Lower lobe of right lung (tissue), 2 donors: ENCODE data around the gene DNAJA2. TPM values are rescaled to one million over a fixed set of nuclear protein-coding genes. Genes with fewer than 3 reads are reported as not detected.

Experiments
- ATAC-seq, 2 donors: fragments of 200-7000 bp; cut with Tn5 transposase; one replicate each; pipeline ENCODE4 v1.9.1; 2020 to 2022; ENCODE audit warnings: mild to moderate bottlenecking in 2 of 2, moderate library complexity in 2 of 2
- DNase-seq: peaks from one replicate; pipeline ENCODE4 v3.0.0-alpha.2; 2020
- H3K27ac ChIP-seq: fragments of 200-600 bp; one replicate; pipeline ENCODE4 v1.8.0; 2022
- H3K27me3 ChIP-seq: fragments of 200-600 bp; one replicate; pipeline ENCODE4 v1.8.0; 2022; ENCODE audit warnings: low read depth
- H3K36me3 ChIP-seq: fragments of 200-600 bp; one replicate; pipeline ENCODE4 v1.8.0; 2022; ENCODE audit warnings: mild to moderate bottlenecking
- H3K4me1 ChIP-seq: fragments of 200-600 bp; one replicate; pipeline ENCODE4 v1.8.0; 2022
- H3K4me3 ChIP-seq: fragments of 200-600 bp; one replicate; pipeline ENCODE4 v1.8.0; 2022; ENCODE audit warnings: mild to moderate bottlenecking
- H3K9me3 ChIP-seq: fragments of 200-600 bp; one replicate; pipeline ENCODE4 v1.8.0; 2022
- CTCF ChIP-seq: fragments of 200-600 bp; IDR thresholded peaks from one replicate; pipeline ENCODE4 v1.8.0; 2022; ENCODE audit warnings: antibody characterized with exemption, mild to moderate bottlenecking
- intact Hi-C: fragments of 100-400 bp; cut with DNase I; formaldehyde crosslinking; loops from one replicate; pipeline ENCODE4 v1.11.0; 2022
- total RNA-seq: library from RNA; stranded (reverse); fragmentation: NEBNext Ultra II Directional; extraction: Animal tissue kit (Norgen Biotek cat#: 25700); gene quantifications from one replicate; pipeline ENCODE4 v1.2.1, GENCODE V29; 2021
- donor health status: DM: no; HTN: yes; CAD: no; lungs with severe emphysema.

DNAJA2 gene
- total RNA-seq, 1 donor from 2014 or later: 53.1 TPM

- no peaks in the 10 kb centered on the region for H3K4me1 ChIP-seq
- H3K27me3 ChIP-seq: no peaks in the 10 kb centered on the region
- H3K27ac ChIP-seq: no peak overlapping the region
- no peak overlapping the region for H3K4me3 ChIP-seq
- H3K9me3 ChIP-seq: no peaks in the 10 kb centered on the region
- no peak for DNase-seq
- intact Hi-C loops: no loop called here
- H3K36me3 ChIP-seq: no peaks in the 10 kb centered on the region
- no peak for ATAC-seq
- TF ChIP-seq CTCF: no peak
Measured at GRCh38 chr16:46997844-46998243, 24.4 kb upstream of the DNAJA2 start.

GRCh38 chr16:46996952-46997458, 23.5 kb upstream of the DNAJA2 start:
- Histone ChIP-seq H3K4me1 (no peaks in the 10 kb centered on the region), H3K36me3 (no peaks in the 10 kb centered on the region), H3K27me3 (no peaks in the 10 kb centered on the region), H3K4me3 (no peak overlapping the region), H3K27ac (no peak overlapping the region), H3K9me3 (no peaks in the 10 kb centered on the region)
- TF ChIP-seq CTCF: no peak
- intact Hi-C loops: no loop called here
- DNase-seq: no peak
- ATAC-seq: no peak

GRCh38 chr16:46996391-46996790, 22.9 kb upstream of the DNAJA2 start:
- no peaks in the 10 kb centered on the region for H3K27me3 ChIP-seq
- no peak overlapping the region for H3K4me3 ChIP-seq
- DNase-seq (no peak), ATAC-seq (no peak)
- H3K27ac ChIP-seq: no peak overlapping the region
- intact Hi-C loops: no loop called here
- H3K9me3 ChIP-seq: no peaks in the 10 kb centered on the region
- TF ChIP-seq CTCF: no peak
- no peaks in the 10 kb centered on the region for H3K4me1 ChIP-seq
- H3K36me3 ChIP-seq: no peaks in the 10 kb centered on the region

- no peak overlapping the region for H3K27ac ChIP-seq
- no peaks in the 10 kb centered on the region for H3K27me3 ChIP-seq
- intact Hi-C loops: no loop called here
- ATAC-seq: no peak
- no peaks in the 10 kb centered on the region for H3K36me3 ChIP-seq
- TF ChIP-seq CTCF: no peak
- no peaks in the 10 kb centered on the region for H3K4me1 ChIP-seq
- H3K9me3 ChIP-seq: no peaks in the 10 kb centered on the region
- H3K4me3 ChIP-seq: no peak overlapping the region
- no peak for DNase-seq
Measured at GRCh38 chr16:46991729-46992704, 18.5 kb upstream of the DNAJA2 start.

- H3K36me3 ChIP-seq: no peaks in the 10 kb centered on the region
- intact Hi-C loops: no loop called here
- no peaks in the 10 kb centered on the region for H3K27me3 ChIP-seq
- no peak overlapping the region for H3K4me3 ChIP-seq
- ATAC-seq (no peak), DNase-seq (no peak)
- no peak overlapping the region for H3K27ac ChIP-seq
- H3K4me1 ChIP-seq: no peaks in the 10 kb centered on the region
- no peaks in the 10 kb centered on the region for H3K9me3 ChIP-seq
- TF ChIP-seq CTCF: no peak
Measured at GRCh38 chr16:46986896-46987295, 13.4 kb upstream of the DNAJA2 start.
